HEK293T (cell line): ENCODE data around the gene WDFY1.

Experiments used
- ELF4 ChIP-seq: fragments of 450-650 bp; IDR thresholded peaks from 2 replicates; pipeline ENCODE4 v1.6.1; 2017; ENCODE audit warnings: antibody characterized with exemption
- SUZ12 ChIP-seq: fragments of 450-650 bp; IDR thresholded peaks from 2 replicates; pipeline ENCODE4 v1.6.1; 2016; ENCODE audit warnings: mild to moderate bottlenecking
- TARDBP ChIP-seq: fragments of 450-650 bp; IDR thresholded peaks from 2 replicates; pipeline ENCODE4 v1.6.1; 2016

DNA sequence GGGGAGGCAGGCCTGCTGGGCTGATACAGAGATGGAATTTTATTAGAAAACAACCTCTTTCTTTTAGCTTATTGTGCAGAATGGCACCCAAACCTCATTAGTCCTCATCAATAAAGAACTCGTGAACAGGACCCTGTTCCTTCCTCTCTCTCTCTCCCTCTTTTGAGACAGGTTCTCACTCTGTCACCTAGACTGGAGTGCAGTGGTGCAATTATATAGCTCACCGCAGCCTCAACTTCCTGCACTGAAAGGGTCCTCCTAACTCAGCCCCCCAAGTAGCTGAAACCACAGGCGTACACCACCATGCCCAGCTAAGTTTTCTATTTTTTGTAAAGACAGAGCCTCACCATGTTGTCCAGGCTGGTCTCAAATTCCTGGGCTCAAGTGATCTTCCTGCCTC is 86.1 kb downstream of the WDFY1 start:
- TF ChIP-seq ELF4 (no peak), TARDBP (no peak), SUZ12 (no peak)
